Small intestine (tissue), 7 donors: ENCODE data around the gene VTI1A. TPM values are rescaled to one million over a fixed set of nuclear protein-coding genes. Genes with fewer than 3 reads are reported as not detected.

Experiments used
- DNase-seq, 2 donors: peaks; one replicate each; pipeline versions ENCODE4 v3.0.0 to v3.0.0-alpha.2; 2013
- FAIRE-seq: peaks from 2 replicates; lab custom pipeline; 2012; peaks lifted over from hg19 to GRCh38; lab: Jason Lieb, UNC
- H3K27ac ChIP-seq, 3 donors: one replicate each; pipeline ENCODE4 v1.5.1; 2013; ENCODE audit warnings: low read length in 2 of 3, mild to moderate bottlenecking in 2 of 3, control low read depth in 1 of 3, inconsistent platforms in 1 of 3, low read depth in 1 of 3, moderate library complexity in 1 of 3
- H3K27me3 ChIP-seq, 3 donors: one replicate each; pipeline ENCODE4 v1.6.1; 2013; ENCODE audit warnings: low read length in 3 of 3, inconsistent platforms in 1 of 3; ENCODE audit not compliant: control insufficient read depth in 3 of 3, insufficient read depth in 3 of 3
- H3K36me3 ChIP-seq, 3 donors: one replicate each; pipeline ENCODE4 v1.6.1; 2013; ENCODE audit warnings: low read length in 3 of 3, inconsistent platforms in 1 of 3, low read depth in 1 of 3, mild to moderate bottlenecking in 1 of 3, moderate library complexity in 1 of 3; ENCODE audit not compliant: control insufficient read depth in 3 of 3, insufficient read depth in 2 of 3
- H3K4me1 ChIP-seq, 3 donors: one replicate each; pipeline ENCODE4 v1.6.1; 2013; ENCODE audit warnings: low read length in 2 of 3, inconsistent platforms in 1 of 3, low read depth in 1 of 3, mild to moderate bottlenecking in 1 of 3, moderate library complexity in 1 of 3; ENCODE audit not compliant: control insufficient read depth in 3 of 3, insufficient read depth in 2 of 3
- H3K4me3 ChIP-seq, 3 donors: one replicate each; pipeline ENCODE4 v1.5.1; 2013; ENCODE audit warnings: low read length in 3 of 3, control low read depth in 1 of 3, inconsistent platforms in 1 of 3, low read depth in 1 of 3, mild to moderate bottlenecking in 1 of 3, moderate library complexity in 1 of 3
- H3K9me3 ChIP-seq, 2 donors: one replicate each; pipeline ENCODE4 v1.6.1; 2013; ENCODE audit warnings: low read depth in 1 of 2, low read length in 1 of 2; ENCODE audit not compliant: control insufficient read depth in 2 of 2, insufficient read depth in 1 of 2
- WGBS, 3 donors: extraction: QIAGEN DNeasy Blood & Tissue Kit; methylation state at CpG; one replicate each; pipeline ENCODE4 v1.1.7; 2013; 5-methylcytosine and 5-hydroxymethylcytosine counted together
- polyA plus RNA-seq, 4 donors: library from polyadenylated mRNA; stranded (reverse) in 3 of 4; unstranded in 1 of 4; fragments of 200-250 nt in 3 of 4; fragments of 120-200 nt in 1 of 4; gene quantifications; one replicate each; pipeline versions ENCODE4 v1.2.1 to v1.2.3, GENCODE V29; 2013
- donor health status: healthy with polysubstance abuse.
- donor health status: control.
- donor health status: control.
- donor health status: Bipolar disorder and iron deficiency.
- donor health status: healthy.

VTI1A gene
- polyA plus RNA-seq, 4 donors = 13.8 to 16.8 (median 16.0) TPM

DNA sequence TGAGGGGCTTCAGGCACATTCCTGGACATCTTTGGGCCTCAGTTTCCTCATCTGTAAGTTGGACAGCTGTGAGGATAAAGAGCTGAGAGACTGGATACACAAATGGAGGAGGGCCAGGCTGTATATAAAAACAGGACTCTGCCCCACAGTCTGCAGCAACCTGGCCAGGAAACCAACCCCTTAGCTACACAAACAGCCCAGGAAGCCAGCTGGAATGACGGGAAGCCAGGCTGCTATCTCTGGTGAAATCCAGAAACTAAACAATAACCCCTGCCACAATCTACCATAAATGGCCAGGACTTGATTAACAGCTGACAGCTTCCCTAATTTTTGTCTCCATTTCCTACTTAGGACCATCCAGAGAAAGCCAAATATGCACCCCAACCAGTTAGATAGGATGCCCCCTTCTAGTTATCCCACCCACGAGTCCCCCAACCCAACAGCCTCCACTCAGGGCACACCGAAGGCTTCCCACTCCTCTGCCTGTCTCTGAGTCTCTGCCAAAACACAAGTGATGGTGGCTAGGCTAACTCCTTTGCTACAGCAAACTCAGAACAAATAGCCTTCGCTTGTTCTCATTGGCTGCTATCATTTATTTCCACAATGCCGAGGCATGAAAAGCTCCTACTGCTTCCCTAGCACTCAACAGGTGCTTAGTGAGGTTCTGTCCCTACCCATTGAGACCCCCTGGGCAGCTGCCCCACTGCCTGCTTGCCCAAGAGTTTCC lies 393.1 kb downstream of the VTI1A start:
- DNase-seq (no peak), FAIRE-seq (no peak)
- Histone ChIP-seq H3K9me3 (no peaks in the 10 kb centered on the region), H3K27me3 (no peaks in the 10 kb centered on the region), H3K36me3 (peaks cover 0 to 2% (median 0%) of the 10 kb centered on the region in 3 donors), H3K4me3 (no peak overlapping the region), H3K27ac (no peak overlapping the region), H3K4me1 (peaks cover 0 to 7% (median 0%) of the 10 kb centered on the region in 3 donors)
- 80 to 89% (median 84%) methylated on average over 5 of the region's 5 CpGs for WGBS, 3 donors

DNA sequence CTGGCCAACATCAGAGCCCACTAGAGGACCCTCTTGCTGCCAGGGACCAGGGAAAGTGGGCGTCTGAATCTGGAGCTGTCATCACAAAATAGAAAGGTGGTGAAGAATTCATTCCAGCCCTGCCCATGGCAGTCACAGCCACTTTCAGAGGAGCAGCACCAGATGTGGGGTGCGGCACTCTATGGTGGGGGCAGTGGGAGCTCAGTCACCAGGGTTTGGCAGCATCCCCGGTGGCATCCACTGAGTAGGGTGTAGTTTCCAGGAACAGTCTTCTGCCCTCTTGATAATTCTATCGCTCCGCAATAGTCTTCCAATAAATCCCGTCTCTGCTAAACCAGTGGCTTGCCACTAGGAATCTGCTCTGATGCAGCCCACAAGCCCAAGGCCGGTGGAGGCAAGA lies 394.5 kb downstream of the VTI1A start:
- WGBS, 3 donors = 94 to 98% (median 94%) methylated on average over 7 of the region's 7 CpGs
- H3K36me3 ChIP-seq = peaks cover 0 to 2% (median 0%) of the 10 kb centered on the region in 3 donors
- H3K9me3 ChIP-seq = no peaks in the 10 kb centered on the region
- no peaks in the 10 kb centered on the region for H3K27me3 ChIP-seq
- no peak for FAIRE-seq
- H3K4me1 ChIP-seq = peaks cover 0 to 7% (median 0%) of the 10 kb centered on the region in 3 donors
- no peak overlapping the region for H3K27ac ChIP-seq
- DNase-seq = no peak
- no peak overlapping the region for H3K4me3 ChIP-seq

DNA sequence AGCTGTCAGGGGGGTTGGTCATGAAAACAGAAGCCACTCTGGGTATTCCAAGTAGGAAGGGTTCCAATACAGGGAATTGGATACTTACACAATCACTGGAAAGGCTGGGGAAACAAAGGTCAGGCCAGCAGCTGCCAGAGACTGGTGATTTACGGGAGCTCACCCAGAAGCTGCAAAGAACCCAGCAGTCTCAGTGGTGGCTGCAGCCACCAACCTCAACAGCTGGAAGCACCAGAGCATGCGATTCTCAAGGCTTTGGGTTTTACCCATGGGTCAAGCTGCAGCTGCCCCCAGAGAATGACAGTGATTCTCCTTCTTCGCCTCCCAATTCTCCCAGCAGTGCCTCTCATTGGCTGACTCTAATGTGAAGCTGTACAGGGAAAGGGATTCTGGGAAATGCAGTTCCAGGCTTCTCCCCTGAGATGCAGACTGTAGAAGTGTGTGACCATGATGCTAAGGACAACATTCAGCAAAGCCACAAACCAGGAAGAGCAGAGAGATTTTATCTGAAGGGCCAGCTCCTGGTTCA lies 395.9 kb downstream of the VTI1A start:
- whole genome bisulfite sequencing, 3 donors = 24 to 38% (median 24%) methylated on average over 3 of the region's 3 CpGs
- Histone ChIP-seq H3K4me3 (no peak overlapping the region), H3K27ac (no peak overlapping the region), H3K36me3 (no peaks in the 10 kb centered on the region), H3K27me3 (no peaks in the 10 kb centered on the region), H3K9me3 (peaks cover 0 to 12% of the 10 kb centered on the region in 2 donors), H3K4me1 (peaks cover 0 to 7% (median 0%) of the 10 kb centered on the region in 3 donors)
- FAIRE-seq = no peak
- DNase-seq = peak; percentile 67

DNA sequence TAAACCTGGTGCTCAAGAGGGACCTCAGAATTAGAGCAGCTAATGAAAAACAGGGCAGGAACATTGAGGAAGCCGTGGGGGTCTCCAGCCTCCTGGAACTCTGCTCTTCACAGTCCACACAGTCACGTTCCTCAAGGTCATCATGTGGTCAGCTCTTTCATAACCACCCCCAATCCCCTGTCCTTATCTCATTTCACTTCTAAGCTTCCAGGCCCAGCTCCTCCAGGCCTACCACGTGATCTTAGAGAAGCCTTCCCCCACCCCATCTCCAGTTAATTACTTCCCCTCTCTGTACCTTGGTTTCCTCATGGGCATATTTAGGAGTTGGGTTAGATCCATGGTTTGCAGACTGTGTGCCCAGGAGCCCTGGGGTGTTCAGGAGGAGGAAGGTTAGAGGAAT lies 396.6 kb downstream of the VTI1A start:
- WGBS, 3 donors = 58 to 63% (median 62%) methylated on average over 3 of the region's 3 CpGs
- FAIRE-seq (no peak), DNase-seq (peak in 1 of 2 donors; percentile 15)
- peaks cover 0 to 17% of the 10 kb centered on the region in 2 donors for H3K9me3 ChIP-seq
- H3K27me3 ChIP-seq = no peaks in the 10 kb centered on the region
- no peak overlapping the region for H3K4me3 ChIP-seq
- no peaks in the 10 kb centered on the region for H3K36me3 ChIP-seq
- H3K27ac ChIP-seq = no peak overlapping the region
- H3K4me1 ChIP-seq = peaks cover 0 to 7% (median 0%) of the 10 kb centered on the region in 3 donors

DNA sequence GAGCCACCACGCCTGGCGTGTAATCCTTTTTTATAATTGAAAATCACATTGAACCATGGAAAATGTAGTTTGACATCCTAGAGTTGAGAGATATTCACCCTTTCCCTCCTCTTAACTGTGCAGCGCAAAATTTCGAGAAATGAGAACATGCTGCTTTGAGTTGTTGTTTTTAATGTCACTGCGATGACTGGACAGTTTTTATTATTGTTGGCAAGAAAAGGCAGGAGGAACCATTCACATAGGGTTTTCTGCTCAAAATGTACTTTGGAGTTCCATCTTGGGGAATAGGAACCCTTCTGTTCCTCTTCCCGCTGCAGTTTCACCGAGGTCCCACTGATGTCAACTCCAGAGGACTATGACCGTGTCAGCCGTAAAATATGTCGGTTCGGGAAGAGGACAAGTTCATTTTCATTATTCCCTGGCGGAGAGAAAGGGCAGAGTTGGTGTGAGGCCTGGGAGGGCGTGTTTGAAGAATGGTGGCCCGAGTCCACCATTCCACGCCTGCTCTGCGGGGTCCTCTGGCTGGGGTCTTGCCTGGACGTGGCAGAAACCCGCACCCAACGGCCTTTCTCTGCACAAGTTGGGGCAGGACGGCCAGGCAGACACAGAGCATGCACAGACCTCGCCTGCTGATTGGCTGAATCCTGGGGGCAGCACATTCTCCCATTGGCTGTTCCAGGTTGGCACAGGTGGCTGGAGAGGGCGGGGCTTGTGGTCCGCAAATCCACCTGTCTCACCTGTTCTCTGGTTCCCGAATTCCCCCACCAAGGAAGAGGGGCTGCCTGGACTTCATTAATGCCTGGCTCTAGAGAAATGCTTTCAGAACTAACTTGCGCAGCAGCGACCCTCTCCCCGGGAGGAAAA lies 397.9 kb downstream of the VTI1A start:
- peaks cover 0 to 17% of the 10 kb centered on the region in 2 donors for H3K9me3 ChIP-seq
- H3K4me3 ChIP-seq = no peak overlapping the region
- no peaks in the 10 kb centered on the region for H3K27me3 ChIP-seq
- DNase-seq (no peak), FAIRE-seq (no peak)
- no peaks in the 10 kb centered on the region for H3K36me3 ChIP-seq
- H3K4me1 ChIP-seq = peaks cover 0 to 7% (median 0%) of the 10 kb centered on the region in 3 donors
- 89 to 96% (median 96%) methylated on average over 27 of the region's 27 CpGs for WGBS, 3 donors
- H3K27ac ChIP-seq = no peak overlapping the region

DNA sequence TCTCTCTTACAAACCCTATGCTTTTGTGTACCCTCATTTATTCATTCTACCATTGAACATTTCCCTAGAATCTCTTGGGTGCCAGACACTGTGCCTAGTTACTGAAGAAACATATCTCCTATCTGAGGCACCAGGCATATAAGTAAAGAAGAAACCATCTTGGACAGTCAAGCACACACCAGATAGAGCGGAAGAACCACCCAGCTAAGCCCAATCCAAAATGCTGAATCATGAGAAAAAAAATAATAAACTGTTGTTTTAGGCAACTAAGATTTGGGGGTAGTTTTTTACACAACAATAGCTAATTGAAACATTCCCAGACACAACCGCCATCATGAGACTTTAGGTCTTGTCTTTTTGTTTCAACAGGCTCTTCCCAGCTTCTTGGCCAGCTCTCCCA lies 400.8 kb downstream of the VTI1A start:
- peaks cover 0 to 17% of the 10 kb centered on the region in 2 donors for H3K9me3 ChIP-seq
- no peaks in the 10 kb centered on the region for H3K36me3 ChIP-seq
- DNase-seq = no peak
- no peak overlapping the region for H3K27ac ChIP-seq
- 95 to 97% (median 95%) methylated on average over 2 of the region's 2 CpGs for WGBS, 3 donors
- H3K27me3 ChIP-seq = no peaks in the 10 kb centered on the region
- H3K4me3 ChIP-seq = no peak overlapping the region
- FAIRE-seq = no peak
- peaks cover 0 to 2% (median 0%) of the 10 kb centered on the region in 3 donors for H3K4me1 ChIP-seq

DNA sequence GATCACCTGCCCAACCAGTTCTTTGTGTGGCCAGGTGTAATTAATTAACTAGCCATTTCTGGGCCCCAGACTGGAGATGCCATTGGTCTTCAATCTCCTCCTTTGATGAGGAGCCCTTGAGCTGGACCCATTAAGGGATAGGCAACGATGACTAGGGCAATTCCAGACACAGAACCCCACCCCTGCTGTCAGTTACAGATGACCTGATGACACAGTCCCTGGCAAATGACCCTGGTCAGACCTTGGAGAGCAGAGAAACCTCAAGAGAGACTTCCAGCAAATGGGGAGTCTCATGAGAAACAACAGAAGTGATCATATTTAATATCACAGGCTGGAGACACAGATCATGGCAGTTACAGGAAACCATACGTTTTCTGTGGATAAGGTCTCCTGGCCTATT lies 401.2 kb downstream of the VTI1A start:
- no peak for FAIRE-seq
- Histone ChIP-seq H3K9me3 (peaks cover 0 to 17% of the 10 kb centered on the region in 2 donors), H3K27ac (no peak overlapping the region), H3K4me3 (no peak overlapping the region), H3K36me3 (no peaks in the 10 kb centered on the region), H3K27me3 (no peaks in the 10 kb centered on the region), H3K4me1 (no peaks in the 10 kb centered on the region)
- DNase-seq = no peak
- 56 to 82% (median 56%) methylated on average over 2 of the region's 2 CpGs for WGBS, 3 donors

DNA sequence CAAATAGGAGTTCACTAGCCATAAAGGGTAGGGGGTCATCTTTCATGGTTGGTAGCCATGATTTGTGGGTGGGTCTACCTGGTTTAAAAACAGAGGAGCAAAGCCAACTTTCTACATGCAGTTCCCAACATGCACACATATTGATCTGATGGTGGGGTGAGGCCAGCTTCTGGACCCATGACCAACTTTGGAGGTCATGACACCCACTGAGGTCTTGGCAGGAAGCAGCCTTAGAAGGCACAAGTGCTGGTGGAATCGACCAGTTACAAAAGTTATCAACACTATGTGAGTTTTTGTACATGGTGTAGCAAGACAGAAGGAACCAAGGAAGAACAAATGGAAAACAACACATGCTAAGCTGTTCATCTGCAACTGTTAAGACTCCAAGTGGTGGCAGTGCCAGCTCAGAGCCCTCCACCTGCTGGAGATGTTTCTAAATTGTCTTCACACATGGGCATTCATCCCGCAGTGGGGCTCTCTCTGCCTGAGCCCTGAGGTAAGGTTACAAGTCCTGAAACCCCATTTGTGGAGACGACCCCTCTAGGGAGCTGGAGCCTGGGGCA lies 401.9 kb downstream of the VTI1A start:
- 89 to 97% (median 93%) methylated on average over 3 of the region's 3 CpGs for WGBS, 3 donors
- H3K27me3 ChIP-seq = no peaks in the 10 kb centered on the region
- H3K4me1 ChIP-seq = no peaks in the 10 kb centered on the region
- no peak for DNase-seq
- H3K9me3 ChIP-seq = peaks cover 0 to 17% of the 10 kb centered on the region in 2 donors
- no peak overlapping the region for H3K27ac ChIP-seq
- FAIRE-seq = no peak
- no peaks in the 10 kb centered on the region for H3K36me3 ChIP-seq
- no peak overlapping the region for H3K4me3 ChIP-seq
